MG63 (cell line): ENCODE results near the gene TMEM170A. TPM values are rescaled to one million over a fixed set of nuclear protein-coding genes. Genes with fewer than 3 reads are reported as not detected.
"Not testable (repeated sequence)": the region's sequence is repeated elsewhere in the genome, so short reads cannot be mapped to it uniquely, and the experiment has no call there.

Source experiments
- DNase-seq: peaks from one replicate; pipeline ENCODE4 v3.0.0-alpha.2; 2020
- H3K27me3 ChIP-seq: fragments of 250-450 bp; sonication (Bioruptor Pico); 2 replicates; pipeline ENCODE4 v1.5.1; 2020; ENCODE audit warnings: mild to moderate bottlenecking, moderate library complexity
- H3K36me3 ChIP-seq: fragments of 250-450 bp; sonication (Bioruptor Pico); 2 replicates; pipeline ENCODE4 v1.5.1; 2020; ENCODE audit warnings: mild to moderate bottlenecking, moderate library complexity
- H3K4me3 ChIP-seq: fragments of 250-450 bp; sonication (Bioruptor Pico); 2 replicates; pipeline ENCODE4 v1.5.1; 2020; ENCODE audit warnings: mild to moderate bottlenecking, moderate library complexity
- H3K9me3 ChIP-seq: fragments of 250-450 bp; sonication (Bioruptor Pico); 2 replicates; pipeline ENCODE4 v1.5.1; 2020; ENCODE audit warnings: mild to moderate bottlenecking, moderate library complexity
- total RNA-seq: library from RNA; depleted of rRNA; stranded (reverse); fragments of >200 nt; shearing (Covaris generic); gene quantifications from 2 replicates; pipeline ENCODE4 v1.2.3, GENCODE V29; 2014; ENCODE audit warnings: low replicate concordance

Gene TMEM170A
- total RNA-seq, 1 experiment from 2014 or later = 8.0 TPM

GRCh38 chr16:75426524-75426923, 38.0 kb downstream of the TMEM170A start:
- H3K4me3 ChIP-seq, H3K9me3 ChIP-seq, H3K36me3 ChIP-seq, H3K27me3 ChIP-seq: not testable (repeated sequence)
- DNase-seq = peak; percentile 19

- H3K4me3 ChIP-seq, H3K9me3 ChIP-seq, DNase-seq, H3K27me3 ChIP-seq, H3K36me3 ChIP-seq: not testable (repeated sequence)
Measured at GRCh38 chr16:75424105-75424762, 40.3 kb downstream of the TMEM170A start.

GRCh38 chr16:75423723-75424104, 40.8 kb downstream of the TMEM170A start:
- H3K27me3 ChIP-seq = no peaks in the 10 kb centered on the region
- no peaks in the 10 kb centered on the region for H3K9me3 ChIP-seq
- DNase-seq = no peak
- no peak overlapping the region for H3K4me3 ChIP-seq
- no peaks in the 10 kb centered on the region for H3K36me3 ChIP-seq

DNA sequence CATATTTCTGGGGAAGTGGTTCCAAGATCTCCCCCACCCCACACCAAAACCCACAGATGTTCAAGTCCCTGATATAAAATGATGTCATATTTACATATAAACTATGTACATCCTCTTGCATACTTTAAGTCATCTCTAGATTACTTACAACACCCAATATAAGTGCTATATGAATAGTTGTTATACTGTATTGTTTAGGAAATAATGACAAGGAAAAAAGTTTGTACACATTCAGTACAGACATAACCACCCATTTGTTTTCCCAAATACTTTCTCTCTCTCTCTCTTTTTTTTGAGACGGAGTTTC, 42.7 kb downstream of the TMEM170A start:
- no peaks in the 10 kb centered on the region for H3K36me3 ChIP-seq
- DNase-seq = no peak
- H3K4me3 ChIP-seq = no peak overlapping the region
- H3K9me3 ChIP-seq = no peaks in the 10 kb centered on the region
- no peaks in the 10 kb centered on the region for H3K27me3 ChIP-seq

DNA sequence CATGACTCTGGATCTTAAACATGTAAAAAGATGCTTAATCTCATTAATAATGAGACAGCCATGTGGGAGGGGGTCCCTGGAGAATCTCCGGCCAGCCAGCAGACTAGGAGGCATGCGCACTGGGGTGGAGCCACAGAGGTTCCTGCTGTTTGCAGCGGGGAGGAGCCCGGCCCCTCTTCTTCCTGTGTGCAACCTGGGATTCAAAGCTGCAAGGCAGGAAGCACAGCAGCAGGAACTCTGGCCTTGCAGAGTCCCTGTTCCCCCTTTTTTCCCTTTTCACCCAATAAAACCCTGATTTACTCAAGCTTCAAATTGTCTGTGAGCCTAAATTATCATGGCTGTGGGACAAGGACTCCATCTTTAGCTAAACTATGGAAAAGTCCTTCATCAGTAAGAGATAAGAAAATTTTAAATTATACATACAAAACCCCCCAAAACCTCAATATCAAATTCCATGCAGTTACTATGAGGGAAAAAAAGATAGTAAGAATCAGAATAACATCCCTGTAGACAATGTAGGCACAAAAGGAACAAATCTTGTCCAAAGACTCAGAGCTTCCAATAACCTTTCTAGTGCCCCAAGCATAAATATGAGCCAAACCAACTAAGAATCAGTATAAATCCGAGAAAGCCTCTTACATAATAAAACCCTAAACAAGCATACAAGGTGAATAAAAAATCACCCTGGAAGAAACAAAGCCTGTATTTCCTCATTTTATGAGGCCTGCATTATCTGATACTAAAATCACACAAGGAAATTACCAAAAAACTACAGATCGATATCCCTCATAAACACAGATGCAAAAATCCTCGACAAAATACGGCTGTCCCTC, 43.3 kb downstream of the TMEM170A start:
- H3K27me3 ChIP-seq = no peaks in the 10 kb centered on the region
- no peak for DNase-seq
- H3K9me3 ChIP-seq = no peaks in the 10 kb centered on the region
- H3K36me3 ChIP-seq = no peaks in the 10 kb centered on the region
- H3K4me3 ChIP-seq = no peak overlapping the region

GRCh38 chr16:75416904-75417565, 47.5 kb downstream of the TMEM170A start:
- H3K9me3 ChIP-seq = no peaks in the 10 kb centered on the region
- no peaks in the 10 kb centered on the region for H3K27me3 ChIP-seq
- no peak overlapping the region for H3K4me3 ChIP-seq
- H3K36me3 ChIP-seq = no peaks in the 10 kb centered on the region; the same call in 1 of the 2 replicates
- no peak for DNase-seq

DNA sequence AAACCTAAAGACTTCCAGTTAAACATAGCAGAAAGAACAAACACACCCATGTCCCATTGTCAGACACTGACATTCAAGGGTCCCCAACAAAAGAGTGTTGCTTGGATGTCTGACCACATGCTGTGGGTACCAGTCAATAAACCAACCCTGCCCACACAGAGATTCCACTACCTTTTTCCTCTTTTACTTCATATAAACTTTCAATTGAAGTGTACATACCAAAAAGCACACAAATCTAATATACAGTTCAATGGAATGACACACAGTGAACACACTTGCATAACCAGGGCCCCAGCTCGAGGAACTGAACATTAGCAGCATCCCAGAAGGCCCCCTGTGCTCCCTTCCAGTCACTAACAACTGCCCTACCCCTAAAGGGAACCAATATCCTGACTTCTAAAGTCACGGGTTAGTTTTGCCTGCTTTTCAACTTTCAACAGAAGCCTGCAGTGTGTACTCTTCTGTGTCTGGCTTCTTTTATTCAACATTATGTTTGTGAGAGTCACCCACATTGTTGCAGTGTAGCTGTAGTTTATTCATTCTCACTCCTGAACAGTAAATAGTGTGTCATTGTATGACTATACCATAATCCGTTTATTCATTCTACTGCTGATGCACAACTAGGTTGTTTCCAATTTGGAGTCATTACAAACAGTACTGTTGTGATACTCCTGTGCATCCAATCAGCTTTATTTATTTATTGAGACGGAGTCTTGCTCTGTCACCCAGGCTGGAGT, 49.2 kb downstream of the TMEM170A start:
- no peaks in the 10 kb centered on the region for H3K9me3 ChIP-seq
- DNase-seq = no peak
- peaks cover 2% of the 10 kb centered on the region for H3K36me3 ChIP-seq
- no peak overlapping the region for H3K4me3 ChIP-seq
- H3K27me3 ChIP-seq = no peaks in the 10 kb centered on the region

- Histone ChIP-seq H3K36me3 (peaks cover 2% of the 10 kb centered on the region), H3K9me3 (no peaks in the 10 kb centered on the region), H3K4me3 (no peak overlapping the region), H3K27me3 (no peaks in the 10 kb centered on the region)
- DNase-seq = no peak
Measured at GRCh38 chr16:75413951-75414350, 50.5 kb downstream of the TMEM170A start.

DNA sequence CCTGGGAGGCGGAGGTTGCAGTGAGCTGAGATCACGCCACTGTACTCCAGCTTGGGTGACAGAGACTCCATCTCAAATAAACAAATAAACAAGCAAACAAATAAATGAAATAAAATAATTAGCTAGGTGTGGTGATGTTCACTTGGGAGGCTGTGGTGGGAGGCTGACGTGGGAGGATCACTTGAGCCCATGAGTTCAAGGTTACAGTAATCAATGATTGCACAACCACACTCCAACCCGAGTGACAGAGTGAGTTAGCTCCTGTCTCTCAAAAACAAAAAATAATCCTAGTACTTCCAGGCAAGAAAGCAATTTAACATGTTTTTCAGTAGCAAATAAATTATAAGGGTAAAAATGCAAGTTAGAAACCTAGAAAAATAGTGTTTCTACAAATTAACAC, 57.5 kb downstream of the TMEM170A start:
- Histone ChIP-seq H3K27me3 (no peaks in the 10 kb centered on the region), H3K36me3 (peaks cover 2% of the 10 kb centered on the region), H3K9me3 (no peaks in the 10 kb centered on the region), H3K4me3 (no peak overlapping the region)
- DNase-seq = no peak

DNA sequence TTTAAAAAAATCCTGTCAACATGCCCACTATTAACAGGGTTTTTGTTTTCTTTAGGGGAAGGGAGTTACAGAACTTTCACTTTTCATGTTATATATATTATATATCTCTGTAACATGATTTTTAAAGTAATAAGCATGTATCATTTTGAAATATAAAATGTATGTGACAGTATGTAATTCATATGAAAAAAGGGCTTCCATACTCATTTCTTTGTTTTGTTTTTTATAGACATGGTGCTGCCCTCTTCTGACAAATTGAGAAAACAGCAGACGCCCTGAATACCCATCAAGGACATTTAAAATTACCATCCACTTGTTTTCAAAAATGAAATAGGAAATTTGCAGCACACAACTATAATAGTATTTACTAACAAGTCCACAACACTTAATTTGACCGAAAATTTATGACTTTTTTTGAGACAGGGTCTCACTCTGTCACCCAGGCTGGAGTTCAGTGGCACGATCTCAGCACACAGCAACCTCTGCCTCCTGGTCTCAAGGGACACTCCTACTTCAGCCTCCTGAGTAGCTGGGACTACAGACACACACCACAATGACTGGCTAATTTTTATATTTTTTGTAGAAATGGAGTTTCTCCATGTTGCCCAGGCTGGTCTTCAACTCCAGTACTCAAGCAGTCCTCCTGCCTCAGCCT, 61.5 kb downstream of the TMEM170A start:
- Histone ChIP-seq H3K4me3 (no peak overlapping the region), H3K36me3 (no peaks in the 10 kb centered on the region; the same call in 1 of the 2 replicates), H3K9me3 (no peaks in the 10 kb centered on the region), H3K27me3 (no peaks in the 10 kb centered on the region)
- no peak for DNase-seq

GRCh38 chr16:75402159-75402820, 62.2 kb downstream of the TMEM170A start:
- H3K4me3 ChIP-seq = no peak overlapping the region
- H3K36me3 ChIP-seq = no peaks in the 10 kb centered on the region; the same call in 1 of the 2 replicates
- H3K9me3 ChIP-seq = no peaks in the 10 kb centered on the region
- DNase-seq = no peak
- no peaks in the 10 kb centered on the region for H3K27me3 ChIP-seq

- Histone ChIP-seq H3K36me3 (no peaks in the 10 kb centered on the region; the same call in 1 of the 2 replicates), H3K4me3 (no peak overlapping the region), H3K9me3 (no peaks in the 10 kb centered on the region), H3K27me3 (no peaks in the 10 kb centered on the region)
- no peak for DNase-seq
Measured at GRCh38 chr16:75401691-75402090, 62.8 kb downstream of the TMEM170A start.

- Histone ChIP-seq H3K27me3 (no peaks in the 10 kb centered on the region), H3K4me3 (no peak overlapping the region), H3K9me3 (no peaks in the 10 kb centered on the region), H3K36me3 (no peaks in the 10 kb centered on the region)
- DNase-seq = no peak
Measured at GRCh38 chr16:75398333-75398732, 66.2 kb downstream of the TMEM170A start.

GRCh38 chr16:75394941-75395340, 69.5 kb downstream of the TMEM170A start:
- H3K27me3 ChIP-seq = no peaks in the 10 kb centered on the region
- no peak for DNase-seq
- no peaks in the 10 kb centered on the region for H3K9me3 ChIP-seq
- no peak overlapping the region for H3K4me3 ChIP-seq
- H3K36me3 ChIP-seq = peaks cover 2% of the 10 kb centered on the region; the same call in 1 of the 2 replicates
